Cerebellar cortex (tissue), 1 donor: ENCODE data around the gene CYBC1.

Experiments used
- DNase-seq: peaks from one replicate; pipeline ENCODE4 v3.0.0-alpha.2; 2015; ENCODE audit warnings: low spot score

Gene CYBC1

GRCh38 chr17:82408288-82408937, 42.1 kb downstream of the CYBC1 start:
- DNase-seq = no peak

- no peak for DNase-seq
Measured at GRCh38 chr17:82407255-82407654, 43.3 kb downstream of the CYBC1 start.

DNA sequence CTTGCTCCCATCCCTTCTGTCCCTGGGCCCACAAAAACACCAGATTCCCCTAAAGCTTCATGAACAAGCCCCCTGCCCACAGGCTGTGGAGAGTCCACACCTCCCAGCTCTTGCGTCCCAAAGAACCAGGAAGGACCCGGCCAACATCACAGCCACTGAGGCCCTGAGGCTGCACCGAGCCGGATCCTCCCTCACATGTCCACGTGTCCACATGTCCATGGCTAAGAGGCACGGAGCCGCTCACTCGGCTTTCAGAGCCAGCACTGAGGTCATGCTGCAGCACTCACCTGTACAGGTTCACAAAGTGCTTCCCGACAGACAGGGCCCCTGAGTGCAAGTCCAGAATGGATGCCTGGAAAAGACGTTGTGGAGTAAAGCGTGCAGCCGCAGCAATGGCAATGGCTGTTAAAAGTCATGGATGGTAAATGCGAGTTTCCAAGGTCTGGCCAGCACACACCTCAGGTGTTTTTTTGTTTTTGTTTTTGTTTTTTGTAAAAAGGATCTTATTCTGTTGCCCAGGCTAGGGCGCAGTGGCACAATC, 44.4 kb downstream of the CYBC1 start:
- DNase-seq = no peak

- DNase-seq = no peak
Measured at GRCh38 chr17:82405051-82405450, 45.5 kb downstream of the CYBC1 start.

GRCh38 chr17:82403662-82404660, 46.6 kb downstream of the CYBC1 start:
- DNase-seq = no peak

DNA sequence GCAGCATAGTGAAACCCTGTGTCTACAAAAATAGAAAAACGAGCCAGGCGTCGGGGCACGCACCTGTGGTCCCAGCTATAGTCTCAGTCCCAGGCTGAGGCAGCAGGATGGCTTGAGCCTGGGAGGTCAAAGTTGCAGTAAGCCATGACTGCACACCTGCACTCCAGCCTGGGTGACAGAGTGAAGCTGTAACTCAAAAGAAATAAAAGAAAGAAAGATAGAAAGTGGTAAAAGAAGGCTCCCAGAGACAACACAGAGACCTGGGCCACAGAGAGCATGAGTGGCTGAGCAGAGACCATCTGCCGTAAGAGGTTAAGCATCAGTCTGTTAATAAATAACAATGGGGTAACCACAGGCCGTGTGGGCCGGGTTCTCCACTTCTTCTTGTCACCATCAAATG, 47.7 kb downstream of the CYBC1 start:
- DNase-seq = no peak

- no peak for DNase-seq
Measured at GRCh38 chr17:82400830-82401229, 49.7 kb downstream of the CYBC1 start.

- DNase-seq = no peak
Measured at GRCh38 chr17:82400206-82400605, 50.3 kb downstream of the CYBC1 start.

- no peak for DNase-seq
Measured at GRCh38 chr17:82399601-82400101, 50.9 kb downstream of the CYBC1 start.

DNA sequence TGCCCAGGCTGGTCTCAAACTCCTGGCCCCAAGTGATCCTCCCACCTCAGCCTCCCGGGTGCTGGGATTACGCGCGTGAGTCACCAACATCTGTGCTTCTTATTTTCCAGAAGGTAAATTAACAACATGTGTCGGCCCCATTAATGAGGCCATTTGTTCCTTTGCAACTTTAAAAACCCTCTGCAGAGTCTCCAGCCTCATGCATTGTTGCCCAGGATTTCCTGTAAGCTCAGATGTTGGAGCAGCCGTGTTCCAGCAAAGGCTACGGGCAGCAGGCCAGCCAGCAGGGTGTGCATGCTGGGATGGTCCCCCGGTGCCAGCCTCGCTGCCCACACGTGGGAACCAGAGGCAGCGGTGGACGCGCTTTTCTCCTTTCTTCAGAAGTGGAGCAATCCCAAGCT, 51.5 kb downstream of the CYBC1 start:
- no peak for DNase-seq

- no peak for DNase-seq
Measured at GRCh38 chr17:82397449-82398335, 52.9 kb downstream of the CYBC1 start.

DNA sequence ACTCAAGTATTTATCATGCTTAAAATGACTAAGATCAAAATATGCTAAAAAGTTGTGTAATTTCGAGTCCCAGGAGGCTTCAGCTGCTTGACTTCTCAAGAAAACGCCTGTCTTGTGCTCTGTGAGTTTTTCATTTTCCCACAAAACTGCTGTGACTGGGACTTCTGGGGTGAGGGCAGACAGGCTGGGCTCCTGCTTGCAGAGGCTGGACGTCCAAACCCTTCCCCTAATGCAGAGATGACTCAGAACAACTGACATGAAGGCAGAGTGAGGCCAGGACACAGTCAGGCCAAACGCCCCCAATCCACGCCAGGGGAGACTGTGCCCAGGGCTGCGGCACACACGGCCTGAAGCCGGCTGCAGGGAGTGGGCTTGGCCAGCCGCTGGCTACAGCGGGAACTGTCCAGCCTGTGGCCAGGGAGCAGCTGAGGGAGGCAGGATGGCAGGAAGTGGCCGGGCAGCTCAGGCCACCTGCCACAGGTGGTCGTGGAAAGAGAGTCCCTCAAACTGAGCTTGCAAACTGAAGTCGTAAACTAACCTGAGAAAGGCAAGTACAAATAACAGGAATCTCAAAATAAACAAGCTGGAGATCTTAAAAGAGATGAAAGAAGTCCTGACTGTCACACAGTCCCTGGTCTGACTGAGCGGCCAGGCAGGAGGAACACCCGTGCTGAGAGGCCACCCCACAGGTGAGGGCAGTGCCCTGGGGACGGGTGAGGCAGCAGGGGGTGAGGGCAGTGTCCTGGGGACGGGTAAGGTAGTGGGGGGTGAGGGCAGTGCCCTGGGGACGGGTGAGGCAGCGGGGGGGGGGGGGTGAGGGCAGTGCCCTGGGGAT, 53.7 kb downstream of the CYBC1 start:
- no peak for DNase-seq

- no peak for DNase-seq
Measured at GRCh38 chr17:82394278-82394677, 56.3 kb downstream of the CYBC1 start.

- DNase-seq = no peak
Measured at GRCh38 chr17:82392941-82393340, 57.6 kb downstream of the CYBC1 start.
